ENCODE results near the gene GRIN2B.

The GRIN2B gene

DNA sequence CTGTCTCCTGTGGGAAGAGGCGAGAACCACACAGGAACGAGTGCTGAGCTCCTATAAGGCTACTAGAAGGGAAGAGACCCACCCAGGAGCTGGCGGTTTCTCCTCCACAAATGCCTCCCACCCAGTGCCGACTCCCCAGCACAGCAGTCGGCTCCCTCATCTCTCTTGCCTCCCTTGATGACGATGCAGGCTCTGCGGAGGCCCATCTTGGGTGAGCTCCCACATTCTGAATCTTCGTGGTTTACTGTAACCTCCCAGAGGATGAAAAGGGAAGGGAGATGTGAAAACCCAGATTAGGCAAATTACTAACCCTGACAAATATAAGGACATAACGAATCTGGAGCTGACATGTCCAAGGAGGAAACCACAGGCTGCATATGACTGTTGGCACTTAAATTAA is 23.8 kb downstream of the GRIN2B start:
- in situ Hi-C loops (cut with MboI; ENCODE audit: low sequenced_read_pairs), result no loop called here

DNA sequence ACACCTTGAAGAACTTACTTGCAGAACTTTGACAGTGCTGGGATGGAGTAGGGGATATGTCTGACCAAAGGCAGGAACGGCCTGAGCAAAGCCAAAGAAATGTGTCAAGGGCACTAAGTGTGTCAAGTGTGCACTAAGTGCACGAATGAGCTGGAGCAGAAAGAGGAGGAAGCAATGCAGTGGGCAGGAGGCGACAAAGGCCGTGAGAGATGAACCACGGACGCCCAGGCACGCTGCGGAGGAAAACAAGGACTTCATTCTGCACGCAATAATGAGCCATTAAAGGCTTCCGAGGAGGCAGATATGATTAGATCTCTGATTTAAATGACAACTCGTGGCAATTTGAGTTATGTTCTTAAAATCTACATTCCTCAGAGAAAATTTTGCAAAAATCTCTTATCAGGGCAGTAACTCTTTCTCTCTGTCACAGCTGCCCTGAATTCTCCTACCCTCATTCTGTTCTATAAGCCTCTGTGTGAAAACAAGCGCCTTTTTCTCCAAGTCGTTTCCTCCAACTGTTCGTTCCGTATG is 25.3 kb downstream of the GRIN2B start:
- in situ Hi-C loops (cut with MboI; ENCODE audit: low sequenced_read_pairs), result no loop called here

DNA sequence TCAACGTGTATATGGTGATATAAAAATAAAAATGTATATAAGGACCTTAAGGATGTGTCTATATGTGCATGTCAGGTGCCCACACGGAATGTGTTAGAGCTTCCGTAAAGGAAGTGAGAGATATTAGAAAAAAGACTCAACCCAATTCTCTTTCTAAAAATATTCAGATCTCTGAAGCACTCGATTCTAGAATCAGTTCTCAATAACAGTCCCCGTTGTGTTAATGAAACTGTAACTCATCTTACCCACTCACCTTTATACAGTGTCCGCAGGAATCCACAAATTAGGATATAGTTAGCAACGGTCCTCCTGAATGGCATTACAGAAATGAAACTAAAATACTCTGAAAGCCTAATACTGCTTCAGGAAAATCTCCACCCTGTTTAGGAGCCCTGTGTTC is 29.3 kb downstream of the GRIN2B start:
- in situ Hi-C loops (cut with MboI; ENCODE audit: low sequenced_read_pairs), result no loop called here

DNA sequence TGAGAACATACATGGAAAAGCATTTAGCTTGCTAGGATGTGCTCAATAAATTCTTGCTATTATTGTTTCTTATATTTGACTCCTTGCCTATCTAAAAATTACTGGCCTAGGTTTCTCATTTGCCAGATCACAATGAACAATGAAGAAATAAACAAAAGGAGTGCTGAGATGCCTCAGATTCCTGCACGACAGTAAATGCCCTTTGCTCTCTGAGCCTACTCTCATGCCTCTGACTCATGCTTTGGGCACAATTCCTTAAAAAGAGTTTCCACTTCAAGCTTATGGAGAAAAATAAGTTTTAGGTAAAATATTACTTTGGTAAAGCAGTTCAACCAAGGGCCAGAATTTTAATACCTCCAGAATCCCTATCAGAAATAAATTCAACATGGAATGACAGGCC is 30.9 kb downstream of the GRIN2B start:
- in situ Hi-C loops (cut with MboI; ENCODE audit: low sequenced_read_pairs), result no loop called here

DNA sequence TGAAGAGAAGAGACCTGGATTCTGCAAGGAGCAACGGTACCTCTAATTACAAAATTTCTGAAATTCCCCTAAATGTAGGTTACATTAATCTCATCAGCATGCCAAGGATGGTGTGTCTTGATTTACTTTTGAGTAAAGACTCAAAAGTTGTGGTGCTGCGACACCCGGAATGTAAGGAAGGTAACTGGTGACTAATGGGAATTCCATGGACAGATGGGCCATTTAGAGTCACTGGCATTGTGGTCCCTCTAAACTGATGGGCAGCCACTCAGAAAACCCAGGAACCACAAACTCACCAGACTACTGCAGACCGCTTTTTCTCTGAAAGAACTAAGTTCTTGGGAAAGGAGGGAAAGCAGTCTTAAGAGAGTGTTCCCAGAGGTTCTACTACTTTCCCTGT is 32.8 kb downstream of the GRIN2B start:
- in situ Hi-C loops (cut with MboI; ENCODE audit: low sequenced_read_pairs), result no loop called here

DNA sequence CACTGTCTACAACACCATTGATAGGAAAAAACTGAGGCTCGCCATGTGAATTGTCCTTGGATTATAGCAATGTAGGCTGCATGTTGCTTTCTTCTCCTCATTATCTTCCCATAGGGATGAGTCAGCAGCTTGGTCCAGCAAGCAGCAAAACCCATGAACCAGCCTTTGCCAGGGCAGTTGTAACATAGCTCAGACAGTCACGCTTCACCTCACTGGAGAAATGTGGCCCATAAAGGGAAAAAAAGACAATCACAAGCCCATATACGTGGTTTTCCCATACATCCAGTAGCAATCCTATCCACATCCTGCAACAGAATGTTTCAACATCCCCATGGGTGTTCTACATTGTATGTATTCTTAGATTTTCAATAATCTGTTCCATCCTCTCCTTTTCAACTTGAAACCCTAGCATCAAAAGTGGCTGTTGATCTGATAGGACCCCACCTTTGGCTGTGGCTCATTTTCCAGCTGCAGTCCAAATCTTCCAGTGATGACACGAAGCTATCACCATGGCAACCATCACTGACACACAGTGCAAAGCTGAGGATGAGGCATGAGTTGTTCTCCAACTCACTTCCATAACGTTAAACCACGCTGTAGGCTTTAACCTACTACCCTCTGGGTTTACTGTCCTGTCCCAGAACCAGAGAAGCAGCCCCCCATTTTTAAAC is 34.0 kb downstream of the GRIN2B start:
- in situ Hi-C loops (cut with MboI; ENCODE audit: low sequenced_read_pairs), result no loop called here

DNA sequence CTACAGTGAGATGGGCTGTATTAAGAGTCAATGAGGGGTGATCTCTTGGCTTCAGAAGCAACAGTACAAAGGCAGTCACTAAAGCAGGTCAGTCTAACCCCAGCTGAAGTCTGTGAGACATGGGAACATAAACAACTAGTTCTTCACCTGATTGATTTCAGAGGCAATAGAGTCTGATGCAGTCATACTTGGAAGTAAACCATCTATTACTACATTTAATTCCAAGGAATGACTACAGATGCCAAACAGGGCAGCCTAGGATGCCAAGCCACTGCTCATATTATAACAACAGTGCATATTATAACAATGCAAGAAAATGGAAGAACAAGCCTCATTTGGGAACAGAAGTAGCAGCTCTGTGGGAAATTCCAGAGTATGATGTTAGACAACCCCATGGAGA is 35.8 kb downstream of the GRIN2B start:
- in situ Hi-C loops (cut with MboI; ENCODE audit: low sequenced_read_pairs), result no loop called here

DNA sequence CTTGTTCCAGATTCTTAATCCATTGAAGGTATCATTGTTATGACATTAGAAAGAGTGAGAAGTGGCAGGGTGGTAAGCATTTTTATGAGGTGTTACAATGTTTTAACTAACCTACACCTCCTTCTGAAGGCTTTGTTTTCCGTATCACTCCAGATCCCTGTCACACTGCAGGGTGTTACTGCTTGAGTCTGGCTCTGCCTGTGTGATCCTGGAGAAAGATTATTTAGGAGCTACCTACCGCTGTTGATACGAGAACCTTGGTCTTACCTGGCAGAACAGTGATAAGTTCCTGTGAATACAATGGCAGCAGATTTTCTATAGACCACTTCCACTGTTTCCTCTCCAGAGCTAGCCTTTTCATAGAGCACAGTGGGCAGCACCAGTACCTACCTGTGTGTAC is 36.2 kb downstream of the GRIN2B start:
- in situ Hi-C loops (cut with MboI; ENCODE audit: low sequenced_read_pairs), result no loop called here

DNA sequence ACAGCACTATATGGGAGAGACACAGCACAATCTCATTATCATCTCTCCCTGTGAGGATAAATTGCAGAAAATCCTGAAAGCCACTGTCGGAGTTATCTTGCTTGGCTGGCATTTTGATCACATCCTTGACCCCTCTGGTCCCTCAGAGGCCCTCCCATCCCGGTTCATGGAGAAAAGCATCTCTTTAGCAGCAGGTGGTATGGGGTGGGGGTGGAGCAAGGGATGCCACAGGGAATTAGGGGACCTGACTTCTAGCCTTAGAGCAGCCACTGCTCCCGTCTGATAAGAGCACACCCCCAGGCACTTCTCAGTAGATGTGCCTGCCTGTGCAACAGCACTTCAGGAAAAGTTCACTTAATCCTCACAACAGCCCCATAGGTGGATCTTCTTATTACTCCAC is 38.6 kb downstream of the GRIN2B start:
- in situ Hi-C loops (cut with MboI; ENCODE audit: low sequenced_read_pairs), result no loop called here

DNA sequence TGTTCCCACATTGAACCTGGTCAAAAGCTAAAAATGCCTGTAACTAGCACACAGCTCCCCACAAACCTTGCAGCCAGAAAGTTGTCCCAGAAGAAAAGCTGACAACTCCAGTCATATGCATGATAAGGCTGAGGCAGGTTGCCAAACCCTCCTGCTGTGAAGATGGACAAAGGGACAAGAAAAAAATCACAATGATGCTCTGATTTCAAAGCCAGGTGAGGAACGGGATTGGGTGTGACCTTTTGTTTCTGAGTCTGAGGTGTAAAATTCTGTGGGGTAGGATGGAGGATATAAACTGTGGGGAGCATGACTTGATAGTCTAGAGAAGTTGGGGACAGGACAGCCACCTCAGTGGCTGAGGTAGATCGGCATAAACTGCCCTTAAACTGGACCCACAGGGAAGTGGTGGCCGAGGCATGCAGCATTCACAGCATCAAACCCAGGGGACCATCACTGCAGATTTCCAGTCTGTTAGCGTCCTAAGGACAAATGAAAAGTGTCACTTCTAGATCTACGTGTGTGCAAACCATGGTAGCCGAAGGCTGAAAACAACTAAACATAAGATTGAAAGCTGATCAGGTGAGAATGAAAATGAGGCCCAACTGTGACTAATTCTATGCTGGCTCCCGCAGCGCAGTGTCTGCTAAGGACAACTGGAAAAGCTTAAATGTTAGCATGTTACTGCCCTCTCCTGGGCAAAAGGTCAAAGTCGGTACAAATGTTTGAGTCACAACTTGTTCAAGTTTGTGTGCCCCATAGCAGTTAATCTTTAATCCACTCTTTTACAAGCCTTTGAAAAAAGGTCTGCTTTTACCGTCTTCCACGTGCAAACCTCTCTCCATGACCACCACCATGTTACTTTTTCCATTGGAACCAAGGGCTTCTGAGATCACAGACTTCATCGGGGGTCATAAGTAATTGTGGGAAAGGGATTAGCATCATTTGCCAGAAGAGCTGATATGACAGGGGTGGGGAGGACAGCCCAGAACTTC is 39.8 kb downstream of the GRIN2B start:
- in situ Hi-C loops (cut with MboI; ENCODE audit: low sequenced_read_pairs), result no loop called here

DNA sequence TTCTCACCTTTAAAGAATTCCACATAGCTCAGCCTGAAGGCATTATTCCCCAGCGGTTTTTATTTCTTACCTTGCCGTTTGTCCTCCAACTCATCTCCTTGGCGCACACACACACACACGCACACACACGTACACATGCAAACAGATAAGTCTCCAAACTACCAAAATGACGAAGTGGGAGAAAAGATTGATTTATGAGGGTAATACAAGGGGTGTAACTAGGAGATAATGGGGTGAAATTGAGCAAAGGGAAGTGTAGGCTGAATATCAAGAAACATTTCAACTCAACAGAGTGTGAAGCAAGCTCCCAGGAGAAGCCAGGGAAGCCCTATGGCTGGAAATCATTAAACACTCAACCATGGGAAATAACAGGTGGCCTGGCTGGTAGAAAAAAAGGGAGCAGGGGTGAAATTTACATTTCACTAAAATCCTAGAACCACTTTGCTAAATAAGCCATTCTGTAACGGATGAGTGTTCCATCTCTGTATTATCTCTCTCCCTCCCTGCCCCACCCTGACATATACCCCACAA is 41.0 kb downstream of the GRIN2B start:
- in situ Hi-C loops (cut with MboI; ENCODE audit: low sequenced_read_pairs), result no loop called here

DNA sequence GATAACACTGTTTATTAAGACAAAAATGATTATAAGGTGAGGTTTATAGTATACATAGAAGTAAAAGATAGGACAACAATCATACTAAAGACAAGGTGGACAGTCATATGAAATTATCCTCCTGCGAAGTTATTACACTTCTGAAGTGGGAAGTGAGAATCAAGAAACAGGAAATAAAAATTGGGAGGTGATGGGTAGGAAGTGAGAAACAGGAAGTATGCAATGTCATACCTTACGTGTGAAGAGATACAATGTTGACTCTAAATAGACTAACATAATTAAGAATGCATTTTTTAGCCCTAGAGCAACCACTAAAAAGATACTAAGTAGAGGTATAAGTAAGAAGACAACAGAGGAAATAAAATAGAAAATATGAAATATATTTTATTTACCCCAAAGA is 43.7 kb downstream of the GRIN2B start:
- in situ Hi-C loops (cut with MboI; ENCODE audit: low sequenced_read_pairs), result no loop called here

DNA sequence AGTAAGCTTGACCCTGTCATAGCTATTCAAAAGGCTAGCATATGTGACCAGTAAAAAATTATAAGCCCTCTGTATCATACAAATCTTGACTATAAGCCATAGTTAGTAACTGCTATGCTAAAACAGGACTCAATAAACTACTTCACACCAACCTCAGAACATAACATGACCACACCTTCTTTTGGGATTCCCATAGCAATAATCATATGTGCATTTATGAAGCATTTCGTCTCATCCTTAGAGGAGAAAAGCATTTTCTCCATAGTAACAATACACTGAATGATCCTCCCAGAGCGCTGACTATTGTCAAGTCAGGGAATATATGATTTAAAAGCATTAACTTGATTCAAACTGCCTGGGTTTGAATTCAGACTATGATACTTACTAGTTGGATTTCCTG is 46.2 kb downstream of the GRIN2B start:
- in situ Hi-C loops (cut with MboI; ENCODE audit: low sequenced_read_pairs), result no loop called here
